Measurements from ENCODE around the gene CTSA.

- no peak for TF ChIP-seq POLR2AphosphoS5 (IDR thresholded peaks at IDR 0.05; ENCODE audit: low read depth)
- TF ChIP-seq, protein P1, sequence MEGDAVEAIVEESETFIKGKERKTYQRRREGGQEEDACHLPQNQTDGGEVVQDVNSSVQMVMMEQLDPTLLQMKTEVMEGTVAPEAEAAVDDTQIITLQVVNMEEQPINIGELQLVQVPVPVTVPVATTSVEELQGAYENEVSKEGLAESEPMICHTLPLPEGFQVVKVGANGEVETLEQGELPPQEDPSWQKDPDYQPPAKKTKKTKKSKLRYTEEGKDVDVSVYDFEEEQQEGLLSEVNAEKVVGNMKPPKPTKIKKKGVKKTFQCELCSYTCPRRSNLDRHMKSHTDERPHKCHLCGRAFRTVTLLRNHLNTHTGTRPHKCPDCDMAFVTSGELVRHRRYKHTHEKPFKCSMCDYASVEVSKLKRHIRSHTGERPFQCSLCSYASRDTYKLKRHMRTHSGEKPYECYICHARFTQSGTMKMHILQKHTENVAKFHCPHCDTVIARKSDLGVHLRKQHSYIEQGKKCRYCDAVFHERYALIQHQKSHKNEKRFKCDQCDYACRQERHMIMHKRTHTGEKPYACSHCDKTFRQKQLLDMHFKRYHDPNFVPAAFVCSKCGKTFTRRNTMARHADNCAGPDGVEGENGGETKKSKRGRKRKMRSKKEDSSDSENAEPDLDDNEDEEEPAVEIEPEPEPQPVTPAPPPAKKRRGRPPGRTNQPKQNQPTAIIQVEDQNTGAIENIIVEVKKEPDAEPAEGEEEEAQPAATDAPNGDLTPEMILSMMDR (conservative IDR thresholded peaks at IDR 0.05; ENCODE audit: low read depth in 2 of 2), result no peak
- no peak for TF ChIP-seq EZH2 (IDR thresholded peaks at IDR 0.05; ENCODE audit: low read depth, unreplicated experiment)
Observed at GRCh38 chr20:45851501-45851900, 39.6 kb upstream of the CTSA start.

All from GM23338 (cell line).